Skin of body (tissue), 2 donors: ENCODE data around the gene EVI5L. TPM values are rescaled to one million over a fixed set of nuclear protein-coding genes. Genes with fewer than 3 reads are reported as not detected.

Experiments
- DNase-seq: peaks from one replicate; lab custom pipeline; 2025; lab: John Stamatoyannopoulos, UW
- total RNA-seq: library from RNA; depleted of rRNA; stranded (reverse); fragments of >200 nt; gene quantifications from one replicate; pipeline ENCODE4 v1.2.3, GENCODE V29; 2014

Gene EVI5L
- total RNA-seq, 1 donor from 2014 or later, result 8.0 TPM

DNA sequence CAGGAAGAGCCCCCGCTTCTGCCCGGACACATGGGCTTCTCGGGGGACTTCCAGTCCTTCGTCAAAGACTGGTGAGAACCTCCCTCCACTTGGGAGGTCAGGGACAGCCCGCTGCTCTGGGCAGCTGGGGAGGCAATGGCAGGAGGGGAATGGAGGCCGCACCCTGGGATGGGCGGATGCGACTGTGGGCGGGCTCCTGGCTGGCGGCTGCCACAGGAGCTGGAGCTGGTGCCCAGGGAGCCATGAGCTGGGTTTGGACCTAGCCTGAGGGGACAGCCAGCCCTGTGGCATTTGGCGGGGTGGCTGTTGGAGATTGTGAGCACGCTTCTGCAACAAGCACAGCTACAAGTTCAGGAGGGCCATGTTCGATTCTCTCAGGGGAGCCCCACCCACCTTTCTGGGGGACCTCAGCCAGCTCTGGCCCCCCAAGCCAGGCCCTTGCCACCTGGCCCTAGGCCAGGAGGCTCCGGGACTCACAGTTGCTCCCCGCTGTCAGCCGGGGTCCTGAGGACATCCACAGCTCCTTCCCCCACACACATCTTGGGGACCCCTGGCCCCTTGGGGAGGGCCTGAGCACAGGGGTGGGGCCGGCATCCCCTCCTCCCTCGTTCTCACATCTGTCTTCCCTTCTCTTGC lies 81.6 kb downstream of the EVI5L start:
- no peak for DNase-seq

- no peak for DNase-seq
Observed at GRCh38 chr19:7912144-7912696, 82.2 kb downstream of the EVI5L start.

DNA sequence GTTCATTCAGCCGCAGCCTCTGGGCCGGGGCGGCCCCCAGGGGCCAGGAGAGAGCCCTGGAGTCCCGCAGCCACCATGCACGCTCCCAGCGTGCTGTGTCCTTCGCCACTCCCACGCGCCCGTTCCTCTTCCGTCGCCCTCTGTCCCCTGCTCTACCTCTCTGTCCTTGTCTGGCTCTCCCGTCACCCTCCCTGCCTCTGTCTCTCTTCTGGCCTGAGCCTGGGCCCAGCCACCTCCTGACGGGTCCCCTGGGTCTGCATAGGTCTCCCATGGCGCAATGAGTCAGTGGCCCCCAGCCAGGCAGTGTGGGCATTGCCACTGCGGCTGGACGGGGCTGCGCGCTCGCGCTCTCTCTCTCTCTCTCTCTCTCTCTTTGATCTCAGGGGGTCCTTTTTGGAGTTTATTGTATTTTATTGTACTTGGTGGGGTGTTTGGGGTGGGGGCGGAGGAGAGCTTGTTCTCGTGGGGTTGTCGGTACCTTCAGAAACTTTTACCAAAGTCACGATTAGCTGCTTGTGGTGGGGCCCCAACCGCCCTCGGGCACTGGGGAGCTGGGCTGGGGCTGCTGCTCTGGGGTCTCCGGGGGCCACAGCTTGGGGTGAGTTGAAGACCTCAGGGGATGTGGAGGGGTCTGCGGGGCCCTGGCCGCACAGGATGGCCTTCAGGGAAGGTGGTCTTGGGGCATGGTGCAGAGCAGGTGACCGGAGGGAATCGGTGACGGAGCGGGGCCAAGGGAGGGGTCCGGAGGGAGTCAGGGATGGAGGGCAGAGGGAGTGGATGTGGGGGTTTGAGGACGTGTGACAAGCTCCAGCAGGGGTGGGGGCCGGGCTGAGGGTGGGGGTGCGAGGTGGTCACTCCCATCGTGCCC lies 82.9 kb downstream of the EVI5L start:
- no peak for DNase-seq

- DNase-seq, result no peak
Observed at GRCh38 chr19:7913652-7914051, 83.6 kb downstream of the EVI5L start.

GRCh38 chr19:7914099-7914498 lies 84.1 kb downstream of the EVI5L start:
- DNase-seq, result no peak

Other genes with a start within 250 kb of the EVI5L start
- gene CAMSAP3, start 234.4 kb upstream of the EVI5L start, total RNA-seq, result 5.7 TPM
- gene XAB2, start 200.7 kb upstream of the EVI5L start, total RNA-seq, result 21.9 TPM
- 26.2 TPM for gene PET100, start 200.4 kb upstream of the EVI5L start, total RNA-seq
- not detected for gene PCP2, start 196.5 kb upstream of the EVI5L start, total RNA-seq
- gene STXBP2, start 193.1 kb upstream of the EVI5L start, total RNA-seq, result 25.1 TPM
- gene RETN, start 161.2 kb upstream of the EVI5L start, total RNA-seq, result 8.5 TPM
- gene MCEMP1, start 153.1 kb upstream of the EVI5L start, total RNA-seq, result 0.79 TPM
- 19.6 TPM for gene TRAPPC5, start 149.4 kb upstream of the EVI5L start, total RNA-seq
- gene FCER2, start 128.1 kb upstream of the EVI5L start, total RNA-seq, result 0.20 TPM
- 0.20 TPM for gene CLEC4G, start 98.1 kb upstream of the EVI5L start, total RNA-seq
- 5.8 TPM for gene CD209, start 82.7 kb upstream of the EVI5L start, total RNA-seq
- gene CLEC4M, start 67.0 kb upstream of the EVI5L start, total RNA-seq, result 0.59 TPM
- gene PRR36, start 44.2 kb downstream of the EVI5L start, total RNA-seq, result 0.10 TPM
- gene LRRC8E, start 58.3 kb downstream of the EVI5L start, total RNA-seq, result 3.9 TPM
- gene MAP2K7, start 73.7 kb downstream of the EVI5L start, total RNA-seq, result 9.7 TPM
- 0.59 TPM for gene TGFBR3L, start 84.6 kb downstream of the EVI5L start, total RNA-seq
- gene SNAPC2, start 90.1 kb downstream of the EVI5L start, total RNA-seq, result 5.6 TPM
- 1.4 TPM for gene CTXN1, start 95.9 kb downstream of the EVI5L start, total RNA-seq
- 36.3 TPM for gene TIMM44, start 113.4 kb downstream of the EVI5L start, total RNA-seq
- 23.1 TPM for gene ELAVL1, start 175.4 kb downstream of the EVI5L start, total RNA-seq
- gene CCL25, start 222.5 kb downstream of the EVI5L start, total RNA-seq, result 0.39 TPM